ENCODE results near the gene ELANE.
"Not testable (repeated sequence)": the region's sequence is repeated elsewhere in the genome, so short reads cannot be mapped to it uniquely, and the experiment has no call there.

ELANE gene

DNA sequence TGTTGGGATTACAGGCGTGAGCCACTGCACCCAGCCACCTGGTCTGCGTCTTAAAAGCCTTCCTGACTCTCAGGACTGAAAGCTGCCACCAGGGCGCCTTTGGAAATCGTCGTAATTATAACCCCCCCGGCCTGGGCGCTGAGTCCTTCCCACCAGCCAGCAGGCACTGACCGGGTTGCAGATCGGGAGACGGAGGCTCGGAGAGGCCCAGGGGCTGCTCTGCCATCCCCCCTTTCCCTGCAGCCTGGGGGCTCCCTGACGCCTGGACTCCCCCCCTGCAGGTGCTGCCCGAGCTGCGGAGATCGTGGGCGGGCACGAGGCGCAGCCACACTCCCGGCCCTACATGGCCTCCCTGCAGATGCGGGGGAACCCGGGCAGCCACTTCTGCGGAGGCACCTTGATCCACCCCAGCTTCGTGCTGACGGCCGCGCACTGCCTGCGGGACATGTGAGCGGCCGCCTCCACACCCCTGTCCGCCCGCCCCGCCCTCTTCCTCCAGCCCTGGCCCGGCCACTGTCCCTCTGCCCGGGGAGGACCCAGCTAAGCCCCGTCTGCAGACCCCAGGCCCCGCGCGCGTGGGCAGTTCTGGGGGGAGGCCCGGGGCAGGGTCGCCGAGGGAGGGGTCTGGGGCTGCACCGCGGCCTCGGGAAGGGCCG, 8.8 kb upstream of the ELANE start:
- DNase-seq = no peak

DNA sequence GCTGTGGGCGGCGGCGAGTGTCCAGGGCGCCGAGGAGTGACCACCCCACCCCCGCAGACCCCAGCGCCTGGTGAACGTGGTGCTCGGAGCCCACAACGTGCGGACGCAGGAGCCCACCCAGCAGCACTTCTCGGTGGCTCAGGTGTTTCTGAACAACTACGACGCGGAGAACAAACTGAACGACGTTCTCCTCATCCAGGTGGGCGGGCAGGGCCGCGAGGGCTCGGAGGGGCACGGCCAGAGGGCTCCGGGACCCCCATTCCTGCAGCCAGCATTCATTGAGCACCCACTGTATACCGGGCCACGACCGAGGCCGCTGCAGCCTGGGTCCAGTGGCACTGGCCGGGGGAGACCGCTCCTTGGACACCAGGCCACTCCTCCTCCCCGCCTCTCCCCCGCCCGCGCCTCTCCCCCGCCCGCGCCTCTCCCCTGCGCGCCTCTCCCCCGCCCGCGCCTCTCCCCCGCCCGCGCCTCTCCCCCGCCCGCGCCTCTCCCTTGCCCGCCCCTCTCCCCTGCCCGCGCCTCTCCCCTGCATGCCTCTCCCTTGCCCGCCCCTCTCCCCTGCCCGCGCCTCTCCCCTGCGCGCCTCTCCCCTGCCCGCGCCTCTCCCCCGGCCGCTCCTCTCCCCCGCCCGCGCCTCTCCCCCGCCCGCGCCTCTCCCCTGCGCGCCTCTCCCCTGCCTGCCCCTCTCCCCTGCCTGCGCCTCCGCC, 8.1 kb upstream of the ELANE start:
- DNase-seq = no peak

DNA sequence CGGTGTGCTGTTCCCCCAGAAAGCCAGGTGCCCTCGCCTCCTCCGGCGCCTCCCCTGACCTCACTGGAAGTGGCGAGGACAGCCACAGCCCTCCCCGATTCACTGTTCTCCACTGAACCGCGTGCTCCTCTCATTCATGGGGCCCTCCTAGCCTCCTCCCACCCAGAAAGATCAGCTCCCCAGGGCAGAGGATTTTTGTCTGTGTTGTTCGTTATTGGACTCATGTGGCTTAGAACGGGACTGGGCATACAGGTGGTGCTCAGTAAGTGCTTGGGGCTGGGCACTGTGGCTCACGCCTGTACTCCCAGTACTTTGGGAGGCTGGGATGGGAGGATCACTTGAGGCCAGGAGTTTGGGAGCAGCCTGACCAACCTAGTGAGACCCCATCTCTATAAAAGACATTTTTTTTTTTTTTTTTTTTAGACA, 7.5 kb upstream of the ELANE start:
- no peak for DNase-seq

DNA sequence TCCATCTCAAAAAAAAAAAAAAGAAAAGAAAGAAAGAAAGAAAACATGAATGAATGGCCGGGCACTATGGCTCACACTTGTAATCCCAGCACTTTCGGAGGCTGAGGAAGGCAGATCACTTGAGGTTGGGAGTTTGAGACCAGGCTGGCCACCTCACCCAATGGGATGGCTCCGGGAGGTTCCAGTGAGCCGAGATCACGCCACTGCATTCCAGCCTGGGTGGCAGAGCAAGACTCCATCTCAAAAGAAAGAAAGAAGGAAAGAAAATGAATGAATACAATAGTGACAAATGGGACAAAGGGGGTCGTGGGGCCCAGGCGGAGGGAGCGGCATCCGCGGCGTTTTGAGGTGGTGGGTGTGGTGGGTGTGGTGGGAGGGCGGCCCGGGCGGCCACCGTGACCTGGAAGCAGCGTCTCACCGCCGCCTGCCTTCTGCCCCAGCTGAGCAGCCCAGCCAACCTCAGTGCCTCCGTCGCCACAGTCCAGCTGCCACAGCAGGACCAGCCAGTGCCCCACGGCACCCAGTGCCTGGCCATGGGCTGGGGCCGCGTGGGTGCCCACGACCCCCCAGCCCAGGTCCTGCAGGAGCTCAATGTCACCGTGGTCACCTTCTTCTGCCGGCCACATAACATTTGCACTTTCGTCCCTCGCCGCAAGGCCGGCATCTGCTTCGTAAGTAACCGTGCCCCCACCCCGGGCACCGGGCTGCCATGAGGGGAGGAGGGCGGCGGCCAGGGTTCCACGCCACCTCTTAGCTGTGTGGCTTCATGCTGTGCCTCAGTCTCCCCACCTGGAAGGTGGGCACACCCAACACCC, 6.2 kb upstream of the ELANE start:
- DNase-seq = no peak

DNA sequence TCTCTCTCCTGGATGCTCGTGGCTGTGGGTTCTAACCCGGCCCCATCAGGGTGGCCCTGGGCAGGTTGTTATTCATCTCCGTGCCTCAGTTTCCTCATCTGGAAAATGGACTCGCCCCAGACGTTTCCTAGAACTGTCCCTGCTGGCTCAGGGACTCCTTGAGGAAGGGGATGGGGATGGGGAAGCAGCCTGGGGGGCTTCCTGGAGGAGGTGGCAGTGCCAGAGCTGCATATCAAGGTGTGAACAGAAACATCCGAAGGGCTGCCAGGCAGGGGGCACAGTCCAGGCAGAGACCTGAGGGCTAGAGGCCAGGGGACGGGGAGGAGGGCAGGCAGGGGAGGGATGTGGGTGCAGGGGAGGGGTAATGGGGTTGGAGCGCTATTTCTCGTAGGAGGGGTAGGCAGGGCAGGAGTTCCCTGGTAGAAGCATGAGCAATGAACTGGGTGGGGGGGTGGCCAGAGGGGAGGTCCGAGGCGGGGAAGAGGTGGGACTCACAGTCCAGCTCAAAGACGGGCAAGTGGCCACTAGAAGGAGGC, 3.6 kb upstream of the ELANE start:
- no peak for DNase-seq

DNA sequence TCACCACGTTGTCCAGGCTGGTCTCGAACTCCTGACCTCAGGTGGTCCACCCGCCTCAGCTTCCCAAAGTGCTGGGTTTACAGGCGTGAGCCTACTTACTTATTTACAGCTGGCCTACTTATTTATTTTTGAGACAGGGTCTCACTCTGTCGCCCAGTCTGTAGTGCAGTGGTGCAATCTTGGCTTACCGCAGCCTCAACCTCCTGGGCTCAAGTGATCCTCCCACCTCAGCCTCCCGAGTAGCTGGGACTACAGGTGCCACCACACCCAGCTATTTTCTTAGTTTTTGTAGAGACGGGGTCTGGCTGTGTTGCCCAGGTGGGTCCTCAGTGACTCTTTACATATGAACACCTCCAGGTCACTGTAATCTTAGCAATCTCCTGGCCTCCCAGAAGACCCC, 2.9 kb upstream of the ELANE start:
- DNase-seq = not testable (repeated sequence)

DNA sequence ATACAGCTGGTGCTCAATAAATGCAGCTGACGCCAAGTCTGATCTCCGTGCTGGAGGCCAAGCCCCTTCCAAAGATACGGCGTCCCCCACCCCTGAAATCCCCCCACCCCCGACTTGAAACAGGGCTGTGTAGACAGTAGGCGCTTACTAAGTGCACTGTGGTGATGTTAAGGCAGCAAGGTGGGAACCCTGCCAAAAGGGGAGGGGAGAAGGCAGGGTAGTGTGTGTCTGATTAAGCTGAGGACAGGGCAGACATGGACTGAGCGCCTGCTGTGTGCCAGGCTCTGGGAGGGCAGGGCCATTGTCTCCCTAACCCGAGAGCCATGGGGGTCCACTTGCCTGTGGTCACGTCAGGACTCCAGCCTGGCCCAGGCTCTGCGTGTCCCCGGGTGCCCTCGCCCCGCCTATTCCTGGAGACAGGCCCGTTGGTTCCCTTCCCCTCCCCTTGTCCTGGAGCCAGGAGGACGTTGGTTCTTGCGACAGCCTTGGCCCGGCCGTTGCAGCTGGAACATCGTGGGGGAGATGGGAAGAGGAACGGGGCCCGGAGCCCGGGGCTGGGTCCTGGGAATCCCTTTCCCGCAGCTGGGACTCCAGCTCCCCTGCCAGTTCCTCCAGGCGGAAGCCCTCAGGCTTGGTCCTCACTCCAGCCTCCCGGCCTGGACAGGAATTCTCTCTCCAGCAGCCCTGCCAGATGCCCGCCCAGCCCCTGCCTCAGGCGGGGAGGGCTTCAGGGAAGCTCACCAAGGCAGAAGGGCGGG, 1.7 kb upstream of the ELANE start:
- DNase-seq = no peak

DNA sequence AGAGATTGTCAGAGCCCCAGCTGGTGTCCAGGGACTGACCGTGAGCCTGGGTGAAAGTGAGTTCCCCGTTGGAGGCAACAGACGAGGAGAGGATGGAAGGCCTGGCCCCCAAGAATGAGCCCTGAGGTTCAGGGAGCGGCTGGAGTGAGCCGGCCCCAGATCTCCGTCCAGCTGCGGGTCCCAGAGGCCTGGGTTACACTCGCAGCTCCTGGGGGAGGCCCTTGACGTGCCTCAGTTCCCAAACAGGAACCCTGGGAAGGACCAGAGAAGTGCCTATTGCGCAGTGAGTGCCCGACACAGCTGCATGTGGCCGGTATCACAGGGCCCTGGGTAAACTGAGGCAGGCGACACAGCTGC, 1.1 kb upstream of the ELANE start:
- DNase-seq = no peak

DNA sequence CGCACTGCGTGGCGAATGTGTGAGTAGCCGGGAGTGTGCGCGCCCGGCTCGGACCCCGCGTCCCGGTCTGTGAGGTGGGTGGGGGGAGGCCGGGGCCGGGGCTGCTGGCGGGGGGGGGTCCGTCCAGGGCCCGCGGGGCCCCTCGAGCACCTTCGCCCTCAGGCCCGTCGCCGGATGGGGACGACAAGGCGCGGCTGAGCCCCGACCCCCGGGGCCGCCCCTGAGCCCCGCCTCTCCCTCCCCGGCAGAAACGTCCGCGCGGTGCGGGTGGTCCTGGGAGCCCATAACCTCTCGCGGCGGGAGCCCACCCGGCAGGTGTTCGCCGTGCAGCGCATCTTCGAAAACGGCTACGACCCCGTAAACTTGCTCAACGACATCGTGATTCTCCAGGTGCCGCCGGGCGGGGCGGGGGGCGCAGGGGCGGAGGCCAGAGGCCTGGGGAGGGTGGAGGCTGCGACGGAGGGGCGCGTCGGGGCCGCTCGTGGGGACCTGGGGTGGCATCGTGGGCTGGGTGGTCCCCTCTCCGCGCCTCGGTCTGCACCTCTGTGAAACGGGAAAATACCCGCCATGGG, 997 bp downstream of the ELANE start:
- DNase-seq = no peak

DNA sequence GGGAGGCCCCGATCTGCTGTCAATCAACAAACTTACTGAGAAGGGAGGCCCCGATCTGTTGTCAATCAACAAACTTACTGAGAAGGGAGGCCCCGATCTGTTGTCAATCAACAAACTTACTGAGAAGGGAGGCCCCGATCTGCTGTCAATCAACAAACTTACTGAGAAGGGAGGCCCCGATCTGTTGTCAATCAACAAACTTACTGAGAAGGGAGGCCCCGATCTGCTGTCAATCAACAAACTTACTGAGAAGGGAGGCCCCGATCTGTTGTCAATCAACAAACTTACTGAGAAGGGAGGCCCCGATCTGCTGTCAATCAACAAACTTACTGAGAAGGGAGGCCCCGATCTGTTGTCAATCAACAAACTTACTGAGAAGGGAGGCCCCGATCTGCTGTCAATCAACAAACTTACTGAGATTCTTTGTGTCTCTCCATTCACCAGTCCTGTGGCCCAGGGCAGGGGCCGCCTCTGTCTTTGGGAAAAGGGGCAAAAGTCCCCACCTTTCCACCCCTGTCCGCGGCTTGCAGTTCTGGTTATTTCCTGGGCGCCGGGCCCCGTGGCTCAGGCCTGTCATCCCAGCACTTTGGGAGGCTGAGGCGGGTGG, 1.6 kb downstream of the ELANE start:
- DNase-seq = not testable (repeated sequence)

DNA sequence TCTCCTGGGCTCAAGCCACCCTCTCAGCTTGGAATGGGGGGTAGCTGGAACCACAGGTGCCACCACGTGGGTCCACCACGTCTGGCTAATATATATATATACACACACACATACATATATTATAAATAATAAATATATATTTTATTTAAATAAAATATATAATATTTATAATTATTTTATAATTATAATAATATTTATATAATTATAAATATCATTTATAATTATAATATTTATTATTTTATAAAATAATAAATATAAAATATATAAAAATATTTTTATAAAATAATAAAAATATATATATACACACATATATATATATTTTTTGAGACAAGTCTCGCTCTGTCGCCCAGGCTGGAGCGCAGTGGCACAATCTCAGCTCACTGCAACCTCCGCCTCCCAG, 2.4 kb downstream of the ELANE start:
- DNase-seq = no peak

DNA sequence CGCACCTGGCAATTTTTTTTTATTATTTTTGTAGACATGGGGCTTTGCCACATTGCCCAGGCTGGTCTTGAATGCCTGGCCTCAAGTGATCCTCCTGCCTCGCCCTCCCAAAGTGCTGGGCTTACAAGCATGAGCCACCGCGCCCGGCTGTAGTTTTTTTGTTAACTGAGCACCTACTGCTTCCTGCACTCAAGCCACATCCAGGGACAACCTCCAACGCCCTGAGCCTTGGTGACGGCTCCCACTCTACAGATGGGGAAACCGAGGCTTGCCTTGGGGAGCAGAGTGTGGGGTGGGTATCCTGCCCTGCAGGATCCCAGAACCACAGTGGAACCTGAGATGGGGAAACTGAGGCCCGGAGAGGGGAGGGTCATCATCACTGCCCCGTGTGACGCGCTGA, 3.0 kb downstream of the ELANE start:
- DNase-seq = no peak

DNA sequence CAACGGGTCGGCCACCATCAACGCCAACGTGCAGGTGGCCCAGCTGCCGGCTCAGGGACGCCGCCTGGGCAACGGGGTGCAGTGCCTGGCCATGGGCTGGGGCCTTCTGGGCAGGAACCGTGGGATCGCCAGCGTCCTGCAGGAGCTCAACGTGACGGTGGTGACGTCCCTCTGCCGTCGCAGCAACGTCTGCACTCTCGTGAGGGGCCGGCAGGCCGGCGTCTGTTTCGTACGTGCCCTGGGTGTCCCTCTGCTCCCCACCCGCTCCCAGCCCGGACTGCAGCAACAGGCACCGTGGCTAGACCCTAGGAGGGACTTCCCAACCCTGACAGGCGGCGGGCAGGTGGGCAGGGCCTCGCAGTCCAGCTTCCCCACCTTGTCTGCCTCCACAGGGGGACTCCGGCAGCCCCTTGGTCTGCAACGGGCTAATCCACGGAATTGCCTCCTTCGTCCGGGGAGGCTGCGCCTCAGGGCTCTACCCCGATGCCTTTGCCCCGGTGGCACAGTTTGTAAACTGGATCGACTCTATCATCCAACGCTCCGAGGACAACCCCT, 3.5 kb downstream of the ELANE start:
- no peak for DNase-seq

DNA sequence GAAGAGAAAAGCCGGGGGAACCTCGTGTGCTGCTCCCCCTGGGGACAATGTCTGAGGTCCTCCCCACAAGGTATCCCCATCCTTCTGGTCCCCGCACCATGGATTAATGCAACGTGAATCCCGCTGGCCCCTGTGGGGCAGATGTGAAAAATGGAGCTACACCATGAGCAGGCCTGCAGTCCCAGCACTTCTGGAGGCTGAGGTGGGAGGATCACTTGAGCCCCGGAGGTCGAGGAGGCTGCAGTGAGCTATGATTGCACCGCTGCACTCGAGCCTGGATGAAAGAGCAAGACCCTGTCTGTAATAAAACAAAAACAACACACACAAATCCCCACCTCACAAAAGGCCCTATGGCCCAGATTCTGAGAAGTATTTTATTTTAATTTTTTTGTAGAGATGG, 6.2 kb downstream of the ELANE start:
- no peak for DNase-seq

DNA sequence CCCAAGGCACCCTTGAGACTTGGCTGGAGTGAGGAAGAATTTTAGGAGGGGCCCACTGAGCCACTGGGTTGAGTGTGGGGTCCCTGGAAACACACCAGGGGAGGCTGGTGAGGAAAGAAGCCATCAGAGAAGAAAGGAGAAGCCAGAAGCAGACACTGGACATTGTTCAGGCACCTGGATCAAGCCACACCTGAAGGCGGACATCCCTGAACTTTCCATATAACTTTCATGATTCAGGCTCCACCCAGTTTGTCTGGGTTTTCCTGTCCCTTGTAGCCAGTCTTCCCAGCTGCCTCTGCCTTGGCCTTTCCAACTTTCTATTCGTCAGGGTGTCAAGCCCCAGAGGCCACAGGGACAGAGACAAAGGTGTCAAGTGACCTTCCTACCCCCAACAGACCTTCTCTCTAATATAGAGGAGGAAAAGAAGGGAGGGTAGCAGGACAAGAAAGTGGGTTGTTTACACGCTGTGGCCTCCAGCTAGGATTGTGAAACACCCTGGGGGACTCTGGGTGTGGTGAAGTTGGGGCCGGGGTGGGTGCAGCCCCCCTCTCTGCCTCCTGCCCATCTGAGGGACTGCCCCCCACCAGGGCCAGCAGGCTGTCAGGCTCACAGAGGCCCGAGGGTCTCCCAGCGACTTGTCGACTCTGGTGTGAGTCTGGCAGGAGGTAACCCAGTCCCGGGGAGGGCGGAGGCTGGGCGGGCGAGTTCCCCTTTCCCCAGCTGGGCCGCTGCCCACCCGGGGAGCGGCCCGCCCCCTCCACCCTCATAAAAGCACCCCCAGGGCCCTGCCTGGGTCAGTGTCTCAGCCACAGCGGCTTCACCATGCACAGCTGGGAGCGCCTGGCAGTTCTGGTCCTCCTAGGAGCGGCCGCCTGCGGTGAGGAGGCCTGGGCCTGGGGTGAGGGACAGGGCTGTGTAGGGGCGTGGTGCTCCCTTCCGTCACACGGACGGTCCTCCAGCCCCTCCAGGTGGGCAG, 7.1 kb downstream of the ELANE start, which contains the start of gene CFD:
TSS of gene CFD (plus strand) at position 797 of the 976 bp plus-strand sequence. CDS start at position 823, 26 bp downstream.
- DNase-seq = no peak

DNA sequence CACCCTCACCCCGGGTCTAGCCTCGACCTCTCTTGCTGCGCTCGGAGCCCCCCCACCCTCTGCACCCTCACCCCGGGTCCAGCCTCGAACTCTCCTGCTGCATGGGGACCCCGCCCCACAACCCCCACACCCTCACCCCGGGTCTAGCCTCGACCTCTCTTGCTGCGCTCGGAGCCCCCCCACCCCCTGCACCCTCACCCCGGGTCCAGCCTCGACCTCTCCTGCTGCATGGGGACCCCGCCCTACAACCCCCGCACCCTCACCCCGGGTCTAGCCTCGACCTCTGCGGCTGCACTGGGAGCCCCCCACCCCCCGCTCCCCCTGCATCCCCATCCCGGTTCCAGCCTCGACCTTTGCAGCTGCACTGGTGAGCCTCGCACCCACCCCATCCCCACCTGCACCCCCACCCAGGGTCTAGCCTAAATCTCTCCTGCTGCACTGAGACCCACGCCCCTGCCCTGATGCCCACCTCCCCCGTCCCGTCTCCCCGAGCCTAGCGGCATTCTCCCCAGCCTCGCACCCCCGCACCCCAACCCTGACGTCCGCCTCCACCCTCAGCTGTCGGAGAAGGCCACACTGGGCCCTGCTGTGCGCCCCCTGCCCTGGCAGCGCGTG, 9.1 kb downstream of the ELANE start:
- DNase-seq = no peak

DNA sequence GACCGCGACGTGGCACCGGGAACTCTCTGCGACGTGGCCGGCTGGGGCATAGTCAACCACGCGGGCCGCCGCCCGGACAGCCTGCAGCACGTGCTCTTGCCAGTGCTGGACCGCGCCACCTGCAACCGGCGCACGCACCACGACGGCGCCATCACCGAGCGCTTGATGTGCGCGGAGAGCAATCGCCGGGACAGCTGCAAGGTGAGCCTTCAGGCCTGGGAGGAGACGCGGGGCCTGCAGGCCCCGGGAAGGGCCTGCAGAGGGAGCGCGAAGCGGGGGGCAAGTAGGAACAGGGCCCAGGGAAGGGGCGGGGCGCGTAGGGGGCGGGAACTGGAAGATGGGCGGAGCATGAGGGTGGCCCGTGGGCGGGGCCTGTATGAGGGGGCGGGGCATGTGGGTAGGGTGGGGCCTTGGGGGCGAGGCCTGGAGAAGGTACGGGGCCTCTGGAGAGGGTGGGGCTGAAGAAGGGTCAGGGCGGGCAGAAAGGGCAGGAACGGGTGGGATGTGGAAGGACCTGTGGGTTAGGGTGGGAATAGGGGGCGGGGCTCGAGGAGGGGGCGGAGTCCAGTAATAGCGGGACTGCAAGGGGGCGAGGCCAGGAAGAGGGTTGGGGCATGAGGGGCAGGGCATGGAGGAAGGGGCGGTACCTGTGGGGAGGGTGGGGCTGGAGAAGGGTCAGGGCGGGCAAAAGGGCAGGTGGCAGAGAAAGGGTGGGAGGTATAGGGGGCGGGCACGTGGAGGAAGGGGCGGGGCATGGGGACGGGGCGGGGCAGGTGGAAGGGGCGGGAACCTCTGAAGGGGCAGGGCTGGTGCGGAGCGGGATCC, 9.9 kb downstream of the ELANE start:
- DNase-seq = peak; percentile 92

DNA sequence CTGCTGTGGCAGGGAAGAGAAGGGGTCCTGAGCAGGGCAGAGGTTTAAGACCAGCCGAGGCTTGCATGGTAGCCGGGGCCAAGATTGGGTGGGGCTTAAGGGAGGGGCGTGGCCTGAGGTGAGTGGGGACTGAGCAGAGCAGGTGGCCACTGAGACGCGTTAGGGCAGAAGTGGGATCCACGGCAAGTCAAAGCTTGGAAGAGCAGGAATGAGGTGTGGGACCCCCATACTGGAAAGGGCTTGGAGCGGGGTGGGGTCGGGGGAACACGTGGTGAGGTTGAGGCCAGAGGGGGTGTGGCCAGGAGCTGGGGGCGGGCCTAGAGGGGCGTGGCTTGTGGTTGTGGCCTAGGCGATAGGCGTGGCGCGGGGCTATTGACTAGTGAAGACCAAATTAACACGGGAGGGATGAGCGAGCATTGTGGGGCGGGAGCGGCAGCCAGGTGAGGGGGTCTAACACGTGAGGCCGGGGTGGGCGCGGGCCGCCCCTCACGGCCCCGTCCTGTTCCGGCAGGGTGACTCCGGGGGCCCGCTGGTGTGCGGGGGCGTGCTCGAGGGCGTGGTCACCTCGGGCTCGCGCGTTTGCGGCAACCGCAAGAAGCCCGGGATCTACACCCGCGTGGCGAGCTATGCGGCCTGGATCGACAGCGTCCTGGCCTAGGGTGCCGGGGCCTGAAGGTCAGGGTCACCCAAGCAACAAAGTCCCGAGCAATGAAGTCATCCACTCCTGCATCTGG, 10.6 kb downstream of the ELANE start:
- peak; percentile 91 for DNase-seq

DNA sequence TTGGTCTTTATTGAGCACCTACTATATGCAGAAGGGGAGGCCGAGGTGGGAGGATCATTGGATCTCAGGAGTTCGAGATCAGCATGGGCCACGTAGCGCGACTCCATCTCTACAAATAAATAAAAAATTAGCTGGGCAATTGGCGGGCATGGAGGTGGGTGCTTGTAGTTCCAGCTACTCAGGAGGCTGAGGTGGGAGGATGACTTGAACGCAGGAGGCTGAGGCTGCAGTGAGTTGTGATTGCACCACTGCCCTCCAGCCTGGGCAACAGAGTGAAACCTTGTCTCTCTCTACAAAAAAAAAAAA, 11.2 kb downstream of the ELANE start:
- DNase-seq = no peak

All from activated CD8-positive, alpha-beta memory T cell treated with anti-CD3 and anti-CD28 coated beads, Interleukin-2, amount 50 U/mL, for 48 hours (primary cell).